HCEC 1CT (cell line): Measurements from ENCODE around the gene IQSEC2.

Experiments
- DNase-seq: peaks from one replicate; pipeline ENCODE4 v3.0.0-alpha.2; 2017

The IQSEC2 gene

GRCh38 chrX:53281321-53281822 lies at the start of gene IQSEC2:
IQSEC2 (minus strand) TSS chrX:53281584.
- peak; percentile 70 for DNase-seq

- DNase-seq = no peak
These were observed 48.9 kb upstream of the IQSEC2 start for GRCh38 chrX:53330331-53330730.

- no peak for DNase-seq
These were observed 43.4 kb upstream of the IQSEC2 start for GRCh38 chrX:53324803-53325202.

GRCh38 chrX:53324085-53324484 lies 42.7 kb upstream of the IQSEC2 start:
- no peak for DNase-seq

- DNase-seq = no peak
These were observed 41.8 kb upstream of the IQSEC2 start for GRCh38 chrX:53323196-53323595.

GRCh38 chrX:53321943-53322497 lies 40.6 kb upstream of the IQSEC2 start:
- no peak for DNase-seq

GRCh38 chrX:53321230-53321942 lies 40.0 kb upstream of the IQSEC2 start:
- no peak for DNase-seq

- DNase-seq = no peak
These were observed 39.3 kb upstream of the IQSEC2 start for GRCh38 chrX:53320543-53321229.

GRCh38 chrX:53319614-53320542 lies 38.5 kb upstream of the IQSEC2 start:
- no peak for DNase-seq

GRCh38 chrX:53318766-53319353 lies 37.5 kb upstream of the IQSEC2 start:
- DNase-seq = no peak

- peak; percentile 15 for DNase-seq
These were observed 36.1 kb upstream of the IQSEC2 start for GRCh38 chrX:53317365-53318069.

- no peak for DNase-seq
These were observed 35.5 kb upstream of the IQSEC2 start for GRCh38 chrX:53316860-53317237.

- DNase-seq = no peak
These were observed 34.9 kb upstream of the IQSEC2 start for GRCh38 chrX:53316111-53316859.

GRCh38 chrX:53313728-53314105 lies 32.3 kb upstream of the IQSEC2 start:
- DNase-seq = no peak

- DNase-seq = peak; percentile 53
These were observed 31.8 kb upstream of the IQSEC2 start for GRCh38 chrX:53312946-53313727.

- DNase-seq = no peak
These were observed 28.5 kb upstream of the IQSEC2 start for GRCh38 chrX:53309837-53310236.

GRCh38 chrX:53308836-53309235 lies 27.5 kb upstream of the IQSEC2 start:
- no peak for DNase-seq

- DNase-seq = no peak
These were observed 24.9 kb upstream of the IQSEC2 start for GRCh38 chrX:53305996-53306937.
